Germinal center (tissue), 1 donor: ENCODE measurements around the gene ARHGAP32.

Experiments
- DNase-seq: peaks from one replicate; pipeline ENCODE4 v3.0.0; 2012; ENCODE audit warnings: mixed read lengths, low spot score

Gene ARHGAP32

GRCh38 chr11:129115652-129116586 is 76.2 kb downstream of the ARHGAP32 start:
- no peak for DNase-seq

GRCh38 chr11:129109701-129110100 is 82.4 kb downstream of the ARHGAP32 start:
- DNase-seq = no peak

GRCh38 chr11:129106788-129107187 is 85.3 kb downstream of the ARHGAP32 start:
- no peak for DNase-seq

- no peak for DNase-seq
These were observed 89.4 kb downstream of the ARHGAP32 start for GRCh38 chr11:129102756-129103155.

- no peak for DNase-seq
These were observed 89.9 kb downstream of the ARHGAP32 start for GRCh38 chr11:129102225-129102624.

- DNase-seq = no peak
These were observed 98.8 kb downstream of the ARHGAP32 start for GRCh38 chr11:129093283-129093682.

GRCh38 chr11:129090056-129090455 is 102.1 kb downstream of the ARHGAP32 start:
- DNase-seq = no peak

- DNase-seq = no peak
These were observed 102.8 kb downstream of the ARHGAP32 start for GRCh38 chr11:129089279-129089678.

- DNase-seq = no peak
These were observed 105.1 kb downstream of the ARHGAP32 start for GRCh38 chr11:129086976-129087375.

GRCh38 chr11:129077191-129077590 is 114.9 kb downstream of the ARHGAP32 start:
- DNase-seq = no peak

GRCh38 chr11:129075757-129076156 is 116.4 kb downstream of the ARHGAP32 start:
- no peak for DNase-seq

- DNase-seq = no peak
These were observed 124.7 kb downstream of the ARHGAP32 start for GRCh38 chr11:129067454-129067853.

- no peak for DNase-seq
These were observed 125.9 kb downstream of the ARHGAP32 start for GRCh38 chr11:129066229-129066628.

GRCh38 chr11:129063118-129063517 is 129.0 kb downstream of the ARHGAP32 start:
- no peak for DNase-seq

- no peak for DNase-seq
These were observed 130.5 kb downstream of the ARHGAP32 start for GRCh38 chr11:129061492-129062230.

- DNase-seq = no peak
These were observed 135.2 kb downstream of the ARHGAP32 start for GRCh38 chr11:129056916-129057315.

- no peak for DNase-seq
These were observed 136.9 kb downstream of the ARHGAP32 start for GRCh38 chr11:129055196-129055595.

GRCh38 chr11:129048911-129049310 is 143.2 kb downstream of the ARHGAP32 start:
- DNase-seq = no peak

GRCh38 chr11:129045150-129045549 is 147.0 kb downstream of the ARHGAP32 start:
- no peak for DNase-seq

- DNase-seq = no peak
These were observed 149.6 kb downstream of the ARHGAP32 start for GRCh38 chr11:129042503-129042902.

GRCh38 chr11:129041611-129042018 is 150.5 kb downstream of the ARHGAP32 start:
- no peak for DNase-seq

- DNase-seq = no peak
These were observed 151.2 kb downstream of the ARHGAP32 start for GRCh38 chr11:129040934-129041333.

- DNase-seq = no peak
These were observed 156.9 kb downstream of the ARHGAP32 start for GRCh38 chr11:129035244-129035643.
